ENCODE data around the gene FSCN2.

The FSCN2 gene

GRCh38 chr17:81539961-81540675 lies 11.9 kb downstream of the FSCN2 start:
- no peak for DNase-seq (ENCODE audit: low spot score)

- DNase-seq (ENCODE audit: low spot score), result no peak
These were observed 12.5 kb downstream of the FSCN2 start for GRCh38 chr17:81540676-81541027.

- no peak for DNase-seq (ENCODE audit: low spot score)
These were observed 12.9 kb downstream of the FSCN2 start for GRCh38 chr17:81541123-81541522.

- DNase-seq (ENCODE audit: low spot score), result no peak
These were observed 14.5 kb downstream of the FSCN2 start for GRCh38 chr17:81542431-81543338.

GRCh38 chr17:81543339-81543675 lies 15.1 kb downstream of the FSCN2 start:
- no peak for DNase-seq (ENCODE audit: low spot score)

GRCh38 chr17:81543756-81544155 lies 15.6 kb downstream of the FSCN2 start:
- DNase-seq (ENCODE audit: low spot score), result no peak

GRCh38 chr17:81544281-81544974 lies 16.3 kb downstream of the FSCN2 start:
- no peak for DNase-seq (ENCODE audit: low spot score)

GRCh38 chr17:81545160-81545949 lies 17.2 kb downstream of the FSCN2 start:
- DNase-seq (ENCODE audit: low spot score), result no peak

GRCh38 chr17:81546906-81547613 lies 18.9 kb downstream of the FSCN2 start:
- DNase-seq (ENCODE audit: low spot score), result no peak

- DNase-seq (ENCODE audit: low spot score), result no peak
These were observed 19.4 kb downstream of the FSCN2 start for GRCh38 chr17:81547614-81547982.

GRCh38 chr17:81549031-81549557 lies 20.9 kb downstream of the FSCN2 start:
- DNase-seq (ENCODE audit: low spot score), result no peak

- DNase-seq (ENCODE audit: low spot score), result no peak
These were observed 21.6 kb downstream of the FSCN2 start for GRCh38 chr17:81549826-81550225.

- DNase-seq (ENCODE audit: low spot score), result no peak
These were observed 22.1 kb downstream of the FSCN2 start for GRCh38 chr17:81550285-81550684.

- DNase-seq (ENCODE audit: low spot score), result no peak
These were observed 22.8 kb downstream of the FSCN2 start for GRCh38 chr17:81550830-81551457.

- peak; percentile 56 for DNase-seq (ENCODE audit: low spot score)
These were observed 23.5 kb downstream of the FSCN2 start for GRCh38 chr17:81551458-81552243.

GRCh38 chr17:81552244-81553017 lies 24.3 kb downstream of the FSCN2 start, which contains the start of gene FAAP100:
Gene FAAP100 (minus strand): TSS chr17:81552353. CDS start chr17:81552330, 23 bp downstream.
- DNase-seq (ENCODE audit: low spot score), result peak; percentile 96

GRCh38 chr17:81553018-81553615 lies 24.9 kb downstream of the FSCN2 start:
- DNase-seq (ENCODE audit: low spot score), result peak; percentile 79

GRCh38 chr17:81553616-81554181 lies 25.5 kb downstream of the FSCN2 start:
- peak; percentile 82 for DNase-seq (ENCODE audit: low spot score)

All from AG20443 (cell line).